Fibroblast of mammary gland (primary cell): Measurements from ENCODE around the gene CASZ1.

Experiments
- DNase-seq: peaks from one replicate; pipeline ENCODE4 v3.0.0-alpha.2; 2010; ENCODE audit warnings: low read depth
- H3K4me3 ChIP-seq: 2 replicates; pipeline ENCODE4 v1.5.1; 2011; ENCODE audit warnings: low read depth, mild to moderate bottlenecking, low read length, moderate library complexity; ENCODE audit not compliant: control insufficient read depth
- CTCF ChIP-seq: conservative IDR thresholded peaks from 2 replicates; pipeline ENCODE4 v1.5.1; 2011; ENCODE audit warnings: low read depth, low read length, inconsistent platforms; ENCODE audit not compliant: control insufficient read depth, insufficient read depth

Gene CASZ1

GRCh38 chr1:10673109-10673711 lies 123.2 kb downstream of the CASZ1 start:
- no peak for DNase-seq
- H3K4me3 ChIP-seq = no peak overlapping the region
- TF ChIP-seq CTCF = no peak

GRCh38 chr1:10672343-10673050 lies 123.9 kb downstream of the CASZ1 start:
- no peak for DNase-seq
- no peak for TF ChIP-seq CTCF
- H3K4me3 ChIP-seq = no peak overlapping the region

- TF ChIP-seq CTCF = no peak
- H3K4me3 ChIP-seq = no peak overlapping the region
- DNase-seq = no peak
These were observed 124.7 kb downstream of the CASZ1 start for GRCh38 chr1:10671622-10672342.

GRCh38 chr1:10671090-10671489 lies 125.4 kb downstream of the CASZ1 start:
- no peak for TF ChIP-seq CTCF
- H3K4me3 ChIP-seq = no peak overlapping the region
- no peak for DNase-seq

GRCh38 chr1:10670190-10670589 lies 126.3 kb downstream of the CASZ1 start:
- no peak overlapping the region for H3K4me3 ChIP-seq
- DNase-seq = no peak
- no peak for TF ChIP-seq CTCF

- H3K4me3 ChIP-seq = no peak overlapping the region
- TF ChIP-seq CTCF = no peak
- DNase-seq = no peak
These were observed 126.9 kb downstream of the CASZ1 start for GRCh38 chr1:10669570-10669969.
